Measurements from ENCODE around the gene SCAF4.
"Not testable (repeated sequence)": the region's sequence is repeated elsewhere in the genome, so short reads cannot be mapped to it uniquely, and the experiment has no call there.

The SCAF4 gene

DNA sequence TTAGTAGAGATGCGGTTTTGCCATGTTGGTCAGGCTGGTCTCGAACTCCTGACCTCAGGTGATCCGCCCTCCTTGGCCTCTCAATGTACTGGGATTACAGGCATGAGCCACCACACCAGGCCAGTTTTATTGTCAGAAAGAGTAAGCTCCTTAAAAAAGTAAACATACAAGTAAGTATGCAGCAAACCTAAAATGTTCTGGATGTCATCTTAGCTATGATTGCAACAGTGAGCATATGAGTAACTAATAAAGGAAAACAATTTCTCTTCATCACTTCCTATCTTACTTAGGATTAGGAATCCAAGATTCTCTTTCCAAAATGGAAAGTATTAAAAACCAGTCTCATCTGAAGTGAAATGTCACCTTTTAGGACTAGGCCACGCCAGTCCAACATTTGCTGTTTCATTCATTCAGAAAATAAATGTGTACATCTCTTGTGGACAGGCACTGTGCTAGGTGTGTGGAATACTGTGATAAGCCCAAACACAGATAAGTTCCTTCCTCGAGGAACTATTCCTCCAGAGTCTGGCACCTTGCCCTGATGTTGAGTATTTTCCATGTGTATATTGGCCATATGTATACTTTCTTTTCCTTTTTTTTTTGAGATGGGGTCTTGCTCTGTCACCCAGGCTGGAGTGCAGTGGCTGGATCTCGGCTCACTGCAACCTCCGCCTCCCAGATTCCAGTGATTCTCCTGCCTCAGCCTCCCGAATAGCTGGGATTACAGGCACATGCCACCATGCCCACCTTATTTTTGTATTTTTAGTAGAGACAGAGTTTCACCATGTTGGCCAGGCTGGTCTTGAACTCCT is 5.9 kb upstream of the SCAF4 start:
- DNase-seq (ENCODE audit: low read depth in 4 of 4, low spot score in 1 of 4): not testable (repeated sequence)

DNA sequence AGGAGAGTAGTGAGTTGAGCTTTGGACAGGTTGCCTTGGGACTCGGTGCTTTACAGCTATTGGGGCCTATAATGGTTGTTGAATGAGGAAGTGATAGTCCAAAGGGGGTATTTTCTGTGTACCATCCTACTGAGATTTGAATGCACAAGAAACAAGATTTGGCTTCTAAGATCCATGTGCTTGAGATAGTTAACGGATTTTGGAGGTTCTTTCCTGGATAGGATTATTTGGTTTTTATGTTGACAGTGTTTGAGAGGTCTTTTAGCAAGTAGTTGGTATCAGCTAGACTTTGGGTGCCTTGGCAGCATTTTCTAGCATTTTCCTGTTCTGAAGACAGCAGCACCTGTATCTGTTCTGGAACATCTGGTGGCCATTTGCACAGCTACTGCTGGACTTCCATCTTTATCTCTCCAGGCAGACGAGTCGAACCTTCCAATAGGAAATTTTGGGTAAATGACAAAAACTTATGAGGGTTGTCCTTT is 3.6 kb upstream of the SCAF4 start:
- no peak for DNase-seq (ENCODE audit: low read depth in 4 of 4, low spot score in 1 of 4)

DNA sequence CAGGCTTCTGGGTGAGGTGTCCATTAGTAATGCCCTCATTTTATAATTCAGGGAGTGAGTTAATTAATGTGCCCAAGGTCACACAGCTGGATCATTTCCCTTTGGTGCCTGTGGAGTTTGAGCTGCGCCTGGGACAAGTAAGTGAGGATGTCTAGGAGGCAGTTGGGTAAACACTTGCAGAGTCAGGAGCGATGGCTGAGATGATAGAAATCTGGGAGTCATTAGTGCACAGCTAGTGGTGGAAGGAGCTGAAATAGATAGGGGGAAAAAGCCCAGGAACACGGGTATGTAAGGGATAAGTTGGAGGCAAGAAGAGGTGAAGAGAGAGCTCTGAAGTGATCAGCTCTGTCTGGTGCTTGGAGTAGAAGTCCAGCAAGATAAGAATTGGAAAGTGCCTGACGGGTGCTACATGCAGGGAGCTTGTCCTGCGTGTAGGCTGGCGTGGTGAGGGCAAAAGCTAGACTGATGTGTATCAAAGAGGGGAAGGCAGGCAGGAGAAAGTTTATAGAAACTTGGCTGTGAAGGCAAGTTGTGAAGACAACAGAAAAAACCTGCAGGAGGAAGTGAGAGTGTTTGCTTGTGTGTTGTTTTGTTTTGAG is 1.7 kb upstream of the SCAF4 start:
- DNase-seq (ENCODE audit: low read depth in 4 of 4, low spot score in 1 of 4): no peak

DNA sequence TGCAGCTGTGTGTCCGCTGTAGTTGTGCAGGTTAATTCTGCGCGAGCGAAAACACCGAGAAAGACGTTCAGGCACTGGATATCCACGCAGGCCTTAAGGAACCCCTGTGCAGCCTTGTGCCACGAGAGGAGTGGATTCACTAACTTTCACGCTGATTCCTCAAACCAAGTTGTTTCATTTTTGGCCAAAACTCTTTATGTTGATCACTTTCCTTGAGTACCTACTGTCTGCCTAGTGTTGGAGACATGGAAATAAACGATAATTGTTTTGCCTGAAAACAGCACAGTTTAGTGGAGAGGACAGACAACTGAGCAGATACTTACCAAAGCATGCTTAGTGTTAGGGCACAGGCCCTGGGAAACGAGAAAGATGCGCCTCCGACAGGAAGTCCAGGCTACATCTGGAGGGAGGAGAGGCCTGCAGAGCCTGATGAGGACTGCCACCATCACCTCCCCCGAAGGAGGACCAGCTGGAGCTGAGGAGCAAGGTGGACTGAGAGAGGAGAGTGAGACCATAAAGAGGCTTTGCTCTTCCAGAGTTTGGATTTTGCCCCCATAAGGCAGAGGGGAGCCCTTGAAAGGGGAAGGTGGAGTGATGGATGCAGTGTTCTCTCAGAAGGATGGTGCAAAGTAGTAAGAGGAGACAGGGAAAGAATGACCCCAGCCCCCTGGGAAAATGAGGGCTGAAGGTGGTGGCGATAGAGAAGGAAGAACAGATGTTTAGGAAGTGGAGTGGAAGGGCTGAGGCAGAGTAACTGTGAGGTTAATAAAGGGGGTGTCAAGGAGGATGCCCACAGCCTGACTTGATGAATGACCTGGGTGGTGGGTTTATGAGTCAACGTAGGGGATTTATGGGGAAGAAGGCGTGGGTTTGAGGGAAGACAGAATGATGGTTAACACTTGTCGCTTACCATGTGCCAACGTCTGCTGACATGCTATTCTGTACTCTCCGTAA is 956 bp upstream of the SCAF4 start:
- peak in 1 of 4 experiments; percentile 4 for DNase-seq (ENCODE audit: low read depth in 4 of 4, low spot score in 1 of 4)

DNA sequence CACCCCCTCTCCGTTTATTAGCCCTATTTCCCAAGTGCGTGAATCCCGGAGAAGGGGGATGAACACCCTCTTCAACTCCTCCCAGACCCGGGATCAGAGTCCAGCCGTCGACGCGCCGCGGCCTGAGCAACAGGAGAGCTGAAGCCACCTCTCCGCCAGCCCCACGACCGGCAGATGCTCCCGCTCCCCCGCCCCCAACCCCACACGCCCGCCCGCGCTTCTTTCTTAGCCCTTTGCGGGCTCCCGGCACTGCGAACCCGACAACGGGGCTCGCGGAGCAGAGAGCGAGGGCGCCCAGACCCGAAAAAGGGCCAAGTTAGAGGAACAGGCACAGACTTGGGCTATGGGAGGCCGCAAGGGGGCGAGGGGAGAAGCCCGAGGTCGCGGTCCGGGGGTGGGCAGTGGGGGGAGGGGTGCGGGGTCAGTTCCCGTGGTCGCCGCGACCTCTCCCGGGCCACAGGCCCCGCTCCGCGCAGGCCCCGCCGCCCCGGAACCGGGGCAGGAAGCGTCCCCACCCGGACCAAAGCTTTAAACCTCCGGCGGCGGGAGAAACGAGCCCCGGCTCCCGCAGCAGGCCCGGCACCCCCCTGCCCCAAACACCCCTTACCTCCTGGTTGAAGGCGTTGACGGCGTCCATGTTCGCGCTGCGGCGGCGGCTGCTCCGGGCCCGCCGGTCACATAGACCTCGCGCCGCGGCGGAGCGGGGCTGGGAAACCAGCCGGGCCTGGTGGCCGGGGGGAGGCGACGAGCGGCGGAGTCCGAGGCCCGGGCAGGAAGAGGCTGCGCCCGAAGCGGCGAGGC is 662 bp downstream of the SCAF4 start:
- peak in 3 of 4 experiments; percentile 12 to 25 (median 24) for DNase-seq (ENCODE audit: low read depth in 4 of 4, low spot score in 1 of 4)

DNA sequence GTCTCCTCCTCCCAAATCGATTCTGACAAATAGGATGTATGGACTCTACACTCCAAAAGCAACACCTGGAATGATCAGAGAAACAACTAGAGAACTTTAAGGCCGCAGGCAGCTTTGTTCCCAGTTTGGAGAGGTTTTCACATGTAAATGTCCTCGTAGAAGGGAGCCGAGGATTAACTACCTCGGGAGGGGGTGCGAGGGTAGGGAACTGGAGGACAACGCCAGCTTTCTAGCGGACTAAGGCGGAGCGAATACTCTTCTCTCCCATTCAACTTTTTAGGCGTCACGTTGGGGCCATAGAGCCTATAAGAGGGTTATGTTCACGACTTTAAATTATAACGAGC is 1.2 kb downstream of the SCAF4 start:
- no peak for DNase-seq (ENCODE audit: low read depth in 4 of 4, low spot score in 1 of 4)

DNA sequence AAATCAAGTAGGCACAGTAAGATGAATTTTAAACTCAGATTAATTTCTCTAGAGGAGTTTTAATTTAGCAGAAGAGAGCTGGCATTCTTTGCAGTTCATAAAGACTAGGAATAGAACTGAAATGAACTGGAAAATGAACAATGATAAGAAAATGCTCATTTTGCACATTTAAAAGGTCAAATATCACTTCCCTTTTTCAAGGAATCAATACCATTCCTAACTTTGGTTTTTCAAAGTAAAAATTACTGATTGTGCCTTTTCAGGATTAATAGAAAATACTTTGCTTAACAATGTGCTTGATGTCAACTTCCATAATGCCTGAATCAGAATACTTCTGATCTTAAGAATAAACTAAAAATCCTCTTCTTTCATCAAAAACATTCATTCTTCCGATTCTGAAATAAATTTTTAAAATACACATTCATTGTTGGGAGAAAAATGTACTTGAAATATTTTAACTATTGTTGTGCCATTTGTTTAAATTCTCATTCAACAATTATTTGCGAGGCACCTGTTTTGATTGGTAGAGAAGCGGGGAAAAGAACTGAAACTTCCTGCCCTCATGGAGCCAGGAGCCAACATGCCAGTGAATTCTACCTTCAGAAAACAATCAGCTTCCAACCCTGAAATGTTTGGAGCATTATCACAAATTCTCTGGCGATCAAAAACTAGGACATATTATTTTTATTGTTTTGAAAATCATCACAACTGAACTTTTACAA is 2.1 kb downstream of the SCAF4 start:
- no peak for DNase-seq (ENCODE audit: low read depth in 4 of 4, low spot score in 1 of 4)

DNA sequence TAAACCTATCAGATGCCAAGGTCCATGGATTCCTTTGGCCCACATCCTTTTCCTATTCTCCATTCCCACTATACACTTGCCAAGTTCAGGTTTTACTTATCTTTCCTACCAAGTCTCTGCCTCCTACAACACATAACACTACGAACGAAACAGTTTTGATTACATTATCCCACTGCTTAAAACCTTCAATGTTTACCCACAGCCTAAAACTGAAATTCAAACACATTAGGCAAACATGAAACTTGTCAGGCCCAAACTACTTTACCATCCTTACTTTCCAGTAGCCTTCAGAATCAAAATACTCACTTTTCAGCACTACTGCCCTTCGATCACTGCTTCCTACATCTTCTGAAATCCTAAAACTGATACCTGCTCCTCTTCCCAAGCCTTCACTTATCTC is 3.0 kb downstream of the SCAF4 start:
- no peak for DNase-seq (ENCODE audit: low read depth in 4 of 4, low spot score in 1 of 4)

DNA sequence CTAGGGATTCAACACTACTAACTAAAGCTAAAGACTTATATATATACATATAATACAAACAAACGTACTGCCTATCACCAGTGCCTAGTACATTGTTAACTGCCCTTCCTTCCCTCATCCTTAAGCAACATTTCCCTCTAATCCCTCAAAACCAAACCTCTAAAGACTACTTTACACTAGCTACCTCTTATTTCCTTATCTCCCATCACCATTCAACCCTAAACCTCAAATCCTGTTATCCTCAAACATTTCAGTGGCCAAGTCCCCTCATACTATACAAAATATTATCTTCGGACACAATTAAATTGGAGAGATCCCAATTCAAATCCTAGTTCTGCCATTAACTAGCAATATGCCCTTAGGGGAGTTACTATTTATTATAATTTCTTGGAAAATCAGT is 3.7 kb downstream of the SCAF4 start:
- DNase-seq (ENCODE audit: low read depth in 4 of 4, low spot score in 1 of 4): no peak

DNA sequence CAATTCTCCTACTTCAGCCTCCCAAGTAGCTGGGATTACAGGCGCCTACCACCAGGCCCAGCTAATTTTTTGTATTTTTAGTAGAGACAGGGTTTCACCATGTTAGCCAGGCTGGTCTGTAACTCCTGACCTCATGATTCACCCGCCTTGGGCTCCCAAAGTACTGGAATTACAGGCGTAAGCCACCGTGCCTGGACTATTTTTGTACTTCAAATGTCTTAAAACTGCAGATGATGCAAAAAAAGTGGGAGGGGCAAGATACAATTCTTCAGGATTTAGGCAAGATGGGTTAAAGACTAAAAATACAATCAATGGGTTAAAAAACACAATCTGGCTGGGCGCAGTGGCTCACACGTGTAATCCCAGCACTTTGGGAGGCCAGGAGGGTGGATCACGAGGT is 4.7 kb downstream of the SCAF4 start:
- DNase-seq (ENCODE audit: low read depth in 4 of 4, low spot score in 1 of 4): no peak

DNA sequence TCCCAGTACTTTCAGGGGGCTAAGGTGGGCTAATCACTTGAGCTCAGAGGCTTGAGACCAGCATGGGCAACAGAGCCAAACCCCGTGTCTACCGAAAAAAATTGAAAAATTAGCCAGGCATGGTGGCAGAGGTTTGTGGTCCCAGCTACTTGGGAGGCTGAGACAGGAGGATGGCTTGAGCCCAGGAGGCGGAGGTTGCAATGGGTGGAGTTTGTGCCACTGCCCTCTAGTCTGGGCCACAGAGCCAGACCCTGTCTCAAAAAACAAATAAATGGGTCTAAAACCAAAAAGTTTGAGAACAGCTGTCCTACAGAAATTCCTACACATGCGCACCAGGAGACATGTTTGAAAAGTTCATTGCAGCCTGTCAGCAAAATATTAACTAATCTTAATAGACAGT is 5.5 kb downstream of the SCAF4 start:
- DNase-seq (ENCODE audit: low read depth in 4 of 4, low spot score in 1 of 4): no peak

DNA sequence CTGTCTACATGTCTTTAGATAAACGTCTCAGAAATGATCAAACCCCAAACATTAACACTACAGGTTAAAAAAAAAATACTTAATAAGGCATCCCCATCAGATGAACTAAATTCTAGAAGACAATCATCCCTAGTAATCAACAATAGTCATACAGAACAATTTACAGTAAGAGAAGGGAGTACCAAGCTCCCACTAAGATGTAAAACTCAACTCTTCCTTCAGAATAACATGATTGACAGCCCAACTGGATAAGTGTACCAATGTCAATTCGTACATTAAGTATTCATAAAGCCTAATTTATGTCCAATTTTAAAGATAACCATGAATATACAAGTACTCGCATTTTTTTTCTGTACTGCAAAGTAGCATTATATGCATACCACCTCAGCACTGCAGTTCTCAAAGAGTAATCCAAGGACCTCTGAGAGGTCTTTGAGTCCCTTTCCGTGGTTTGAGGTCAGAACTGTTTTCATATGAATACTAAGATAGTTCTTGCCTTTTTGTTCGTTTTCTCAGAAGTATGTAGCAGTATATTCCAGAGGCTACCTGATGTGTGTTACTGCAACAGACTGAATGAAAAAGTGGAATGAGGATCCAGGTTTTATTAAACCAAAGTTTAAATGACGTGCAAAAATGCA is 6.6 kb downstream of the SCAF4 start:
- DNase-seq (ENCODE audit: low read depth in 4 of 4, low spot score in 1 of 4): no peak

DNA sequence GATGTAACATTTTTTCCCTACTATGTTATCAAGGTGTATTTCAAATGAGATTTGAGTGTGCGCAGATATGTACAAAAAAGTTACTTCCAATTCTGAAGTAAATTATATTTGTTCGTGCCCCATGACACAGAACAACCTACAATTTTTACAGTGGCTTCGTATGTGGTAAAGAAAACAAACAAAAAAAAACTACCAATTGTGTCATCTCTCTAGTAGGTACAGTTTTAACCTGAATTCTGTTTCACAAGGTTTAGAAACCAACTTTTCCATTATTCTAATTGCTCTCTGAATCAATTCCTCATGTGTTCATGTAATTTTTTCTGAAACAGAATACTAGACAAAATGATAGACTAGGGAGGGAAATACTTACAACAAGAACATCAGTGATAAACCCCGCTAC is 7.4 kb downstream of the SCAF4 start:
- no peak for DNase-seq (ENCODE audit: low read depth in 4 of 4, low spot score in 1 of 4)

DNA sequence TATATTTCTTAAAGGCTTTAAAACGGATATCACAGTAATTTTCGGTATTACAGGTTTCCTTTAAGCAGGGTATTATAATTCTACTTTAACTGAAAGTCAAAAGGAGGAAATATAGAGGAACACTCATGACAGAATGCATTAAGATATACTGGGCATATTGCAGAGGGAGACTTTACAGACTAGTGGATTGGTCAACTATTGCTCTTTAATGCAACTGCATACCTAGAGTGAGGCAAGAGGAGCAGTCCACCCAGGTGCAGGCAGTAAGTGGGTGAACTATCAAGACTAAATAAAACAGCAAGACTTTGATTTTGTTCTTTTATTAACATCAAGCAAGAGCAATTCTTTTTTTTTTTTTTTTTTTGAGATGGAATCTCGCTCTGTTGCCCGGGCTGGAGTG is 10.5 kb downstream of the SCAF4 start:
- no peak for DNase-seq (ENCODE audit: low read depth in 4 of 4, low spot score in 1 of 4)

DNA sequence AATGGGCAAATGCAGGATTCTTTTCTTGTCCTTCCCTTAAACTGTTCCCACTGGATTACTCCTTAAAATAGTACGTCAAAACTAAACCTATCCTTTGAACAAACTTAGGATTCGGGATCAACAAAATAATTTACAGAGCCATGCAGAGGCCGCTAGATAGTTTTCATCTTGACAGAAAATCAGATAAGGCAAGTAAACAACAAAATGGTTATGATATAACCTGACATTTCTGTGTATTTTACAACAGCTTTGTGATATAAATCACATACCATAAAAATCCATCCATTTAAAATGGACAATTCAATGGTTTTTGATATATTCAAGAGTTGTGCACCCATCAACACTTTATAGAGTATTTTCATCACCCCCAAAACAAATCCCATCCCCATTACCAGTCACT is 11.2 kb downstream of the SCAF4 start:
- no peak for DNase-seq (ENCODE audit: low read depth in 4 of 4, low spot score in 1 of 4)

DNA sequence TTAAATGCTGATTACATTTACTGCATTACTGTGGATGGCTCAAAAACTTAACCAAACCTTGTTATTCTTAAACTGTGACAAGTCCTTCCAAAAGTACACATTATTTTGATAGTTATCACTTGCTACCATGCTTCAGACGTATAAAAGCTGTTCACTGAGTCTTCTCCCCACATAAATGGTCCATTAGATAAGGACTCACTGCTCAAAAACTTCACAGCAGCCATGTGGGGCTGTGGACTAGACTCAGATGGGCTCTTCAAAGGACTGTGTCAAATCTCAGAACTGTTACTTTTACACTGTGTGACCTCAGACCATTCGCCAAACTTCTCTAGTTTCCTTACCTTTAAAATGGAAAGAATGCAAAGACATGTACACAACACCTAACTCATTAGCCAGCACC is 11.6 kb downstream of the SCAF4 start:
- DNase-seq (ENCODE audit: low read depth in 4 of 4, low spot score in 1 of 4): no peak

DNA sequence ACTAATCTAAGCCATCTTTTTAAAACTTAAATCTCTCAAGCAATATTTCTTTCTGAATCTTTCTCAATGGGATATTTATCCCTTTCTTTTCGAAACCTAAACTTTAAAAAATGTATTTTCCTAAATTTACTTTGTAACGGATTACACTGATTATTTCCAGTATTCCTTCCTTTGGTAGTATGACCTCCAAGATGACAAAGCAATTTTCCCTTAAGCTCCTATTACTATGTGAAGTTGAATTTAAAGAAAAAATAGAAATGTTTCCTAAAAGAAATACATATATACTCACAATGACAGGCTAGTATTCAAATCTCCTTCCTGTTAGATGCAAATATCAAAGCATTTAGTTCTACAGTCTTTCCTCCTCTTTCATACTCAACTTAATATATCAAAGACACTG is 15.8 kb downstream of the SCAF4 start:
- no peak for DNase-seq (ENCODE audit: low read depth in 4 of 4, low spot score in 1 of 4)

DNA sequence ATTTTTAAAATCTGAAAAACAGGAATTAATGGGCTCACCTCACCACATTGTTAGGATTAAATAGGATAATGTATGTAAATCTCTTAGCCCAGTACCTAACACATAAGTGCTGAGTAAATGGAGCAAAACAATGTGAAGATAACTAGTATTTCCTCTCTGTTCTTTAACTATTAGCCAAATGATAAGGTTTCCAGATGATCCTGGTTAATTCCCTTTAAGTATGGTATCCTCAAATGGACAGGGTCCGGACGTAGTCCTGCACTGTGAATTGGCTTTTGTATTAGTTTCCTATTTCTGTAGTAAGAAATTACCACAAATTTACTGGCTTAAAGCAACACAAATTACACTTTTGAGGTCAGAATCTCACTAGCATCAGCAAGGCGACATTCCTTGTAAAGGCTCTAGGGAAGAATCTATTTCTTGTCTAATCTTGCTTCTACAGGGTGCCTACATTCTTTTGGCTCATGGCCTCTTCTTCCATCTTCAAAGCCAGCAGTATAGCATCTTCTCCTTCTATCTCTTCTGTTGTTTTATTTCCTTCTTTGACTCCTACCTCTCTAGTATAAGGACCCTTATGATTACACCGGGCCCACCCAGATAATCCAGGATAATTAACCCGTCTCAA is 17.1 kb downstream of the SCAF4 start:
- no peak for DNase-seq (ENCODE audit: low read depth in 4 of 4, low spot score in 1 of 4)

DNA sequence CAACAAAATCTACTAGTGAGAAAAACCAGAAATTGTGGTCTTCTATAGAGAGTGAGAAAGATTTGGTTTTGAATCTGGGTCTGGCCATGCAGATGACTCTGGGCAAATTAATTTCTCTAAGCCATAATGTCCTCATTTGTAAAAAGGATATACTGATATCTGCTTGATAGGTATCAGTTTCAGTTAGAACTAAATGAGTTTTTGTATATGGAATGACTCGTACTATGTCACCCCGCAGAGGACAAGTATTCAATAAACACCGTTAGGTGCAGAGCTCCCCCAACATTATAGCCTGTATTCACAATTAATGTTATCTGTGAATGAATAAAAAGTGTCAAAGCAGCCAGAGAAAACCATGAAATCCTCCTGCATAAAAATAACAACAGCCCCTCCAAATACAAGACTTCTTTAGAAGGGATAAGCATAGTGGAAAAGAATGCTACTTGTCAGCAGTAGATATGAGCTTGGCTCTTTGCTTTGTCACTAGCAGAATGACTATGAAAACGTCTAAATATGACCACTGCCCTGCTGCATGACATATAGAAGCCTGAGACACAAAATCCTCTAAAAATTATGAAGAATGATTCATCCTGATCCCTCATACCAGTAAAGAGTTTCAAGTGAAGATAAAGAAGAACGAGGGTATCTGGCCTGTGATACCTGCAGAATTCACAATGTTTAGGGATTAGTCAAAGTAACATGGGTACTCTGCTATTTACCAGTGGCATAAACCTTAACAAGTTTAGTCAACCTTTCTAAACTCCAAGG is 17.8 kb downstream of the SCAF4 start:
- DNase-seq (ENCODE audit: low read depth in 4 of 4, low spot score in 1 of 4): no peak
